Measurements from ENCODE around the gene GALE. TPM values are rescaled to one million over a fixed set of nuclear protein-coding genes. Genes with fewer than 3 reads are reported as not detected.

GALE gene
- total and polyA plus RNA-seq, 2 of the 13 experiments (the other 11 are each of a cell fraction or from before 2014, with no cell fraction given), result 85.2 to 88.4 TPM

GRCh38 chr1:23800400-23801337, at the start of gene GALE (continued):
- TF ChIP-seq, protein P1, sequence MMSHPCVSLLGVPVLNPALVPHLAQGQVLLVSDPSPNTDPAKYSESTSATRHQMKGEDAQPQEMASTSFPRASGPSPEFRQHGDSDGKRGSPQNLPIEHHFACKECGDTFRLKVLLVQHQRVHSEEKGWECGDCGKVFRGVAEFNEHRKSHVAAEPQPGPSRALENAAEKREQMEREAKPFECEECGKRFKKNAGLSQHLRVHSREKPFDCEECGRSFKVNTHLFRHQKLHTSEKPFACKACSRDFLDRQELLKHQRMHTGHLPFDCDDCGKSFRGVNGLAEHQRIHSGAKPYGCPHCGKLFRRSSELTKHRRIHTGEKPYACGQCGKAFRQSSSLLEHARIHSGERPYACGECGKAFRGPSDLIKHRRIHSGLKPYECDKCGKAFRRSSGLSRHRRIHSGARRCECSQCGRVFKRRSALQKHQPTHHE (CRISPR knock-in tag; IDR thresholded peaks at IDR 0.05; ENCODE audit: borderline replicate concordance), result no peak; the same call in 1 of the 2 replicates
- TF ChIP-seq HNRNPH1 (optimal IDR thresholded peaks at IDR 0.05; ENCODE audit: low read depth, low read length), result no peak
- peak; percentile 18; the same call in 1 of the 2 replicates for TF ChIP-seq ZNF224 (CRISPR knock-in tag; IDR thresholded peaks at IDR 0.05)
- peak; percentile 51; the same call in 1 of the 2 replicates for TF ChIP-seq PHF21A (CRISPR knock-in tag; IDR thresholded peaks at IDR 0.05)
- TF ChIP-seq PRPF4 (IDR thresholded peaks at IDR 0.05; ENCODE audit: low read depth, low read length, poor library complexity, severe bottlenecking), result no peak
- TF ChIP-seq BCL6 (CRISPR knock-in tag; IDR thresholded peaks at IDR 0.05), result 0 out of 2 replicates have a peak, but pooled peaks have one; percentile 37
- peak; percentile 14; the same call in 1 of the 2 replicates for TF ChIP-seq MTA1 (CRISPR knock-in tag; IDR thresholded peaks at IDR 0.05; ENCODE audit: borderline replicate concordance)
- TF ChIP-seq MBNL3 (CRISPR knock-in tag; conservative IDR thresholded peaks at IDR 0.05), result no peak
- TF ChIP-seq POGZ (CRISPR knock-in tag; IDR thresholded peaks at IDR 0.05), result peak; percentile 73; the same call in 1 of the 2 replicates
- TF ChIP-seq CENPX (CRISPR knock-in tag; IDR thresholded peaks at IDR 0.05), result no peak
- peak; percentile 84 for TF ChIP-seq KAT8 (CRISPR knock-in tag; IDR thresholded peaks at IDR 0.05)
- no peak for TF ChIP-seq ZNF326 (CRISPR knock-in tag; IDR thresholded peaks at IDR 0.05; ENCODE audit: borderline replicate concordance)
- TF ChIP-seq, protein P2, sequence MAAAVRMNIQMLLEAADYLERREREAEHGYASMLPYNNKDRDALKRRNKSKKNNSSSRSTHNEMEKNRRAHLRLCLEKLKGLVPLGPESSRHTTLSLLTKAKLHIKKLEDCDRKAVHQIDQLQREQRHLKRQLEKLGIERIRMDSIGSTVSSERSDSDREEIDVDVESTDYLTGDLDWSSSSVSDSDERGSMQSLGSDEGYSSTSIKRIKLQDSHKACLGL (CRISPR knock-in tag; IDR thresholded peaks at IDR 0.05), result peak; percentile 22; the same call in 1 of the 2 replicates
- peak; percentile 76 for TF ChIP-seq ATF1 (CRISPR knock-in tag; IDR thresholded peaks at IDR 0.05)
- TF ChIP-seq CBX2 (IDR thresholded peaks at IDR 0.05; ENCODE audit: low read depth, low read length), result no peak
- TF ChIP-seq CBX2 (CRISPR knock-in tag; IDR thresholded peaks at IDR 0.05; ENCODE audit: low read depth), result no peak
- no peak for TF ChIP-seq RFX3 (CRISPR knock-in tag; IDR thresholded peaks at IDR 0.05)
- TF ChIP-seq, protein P3, sequence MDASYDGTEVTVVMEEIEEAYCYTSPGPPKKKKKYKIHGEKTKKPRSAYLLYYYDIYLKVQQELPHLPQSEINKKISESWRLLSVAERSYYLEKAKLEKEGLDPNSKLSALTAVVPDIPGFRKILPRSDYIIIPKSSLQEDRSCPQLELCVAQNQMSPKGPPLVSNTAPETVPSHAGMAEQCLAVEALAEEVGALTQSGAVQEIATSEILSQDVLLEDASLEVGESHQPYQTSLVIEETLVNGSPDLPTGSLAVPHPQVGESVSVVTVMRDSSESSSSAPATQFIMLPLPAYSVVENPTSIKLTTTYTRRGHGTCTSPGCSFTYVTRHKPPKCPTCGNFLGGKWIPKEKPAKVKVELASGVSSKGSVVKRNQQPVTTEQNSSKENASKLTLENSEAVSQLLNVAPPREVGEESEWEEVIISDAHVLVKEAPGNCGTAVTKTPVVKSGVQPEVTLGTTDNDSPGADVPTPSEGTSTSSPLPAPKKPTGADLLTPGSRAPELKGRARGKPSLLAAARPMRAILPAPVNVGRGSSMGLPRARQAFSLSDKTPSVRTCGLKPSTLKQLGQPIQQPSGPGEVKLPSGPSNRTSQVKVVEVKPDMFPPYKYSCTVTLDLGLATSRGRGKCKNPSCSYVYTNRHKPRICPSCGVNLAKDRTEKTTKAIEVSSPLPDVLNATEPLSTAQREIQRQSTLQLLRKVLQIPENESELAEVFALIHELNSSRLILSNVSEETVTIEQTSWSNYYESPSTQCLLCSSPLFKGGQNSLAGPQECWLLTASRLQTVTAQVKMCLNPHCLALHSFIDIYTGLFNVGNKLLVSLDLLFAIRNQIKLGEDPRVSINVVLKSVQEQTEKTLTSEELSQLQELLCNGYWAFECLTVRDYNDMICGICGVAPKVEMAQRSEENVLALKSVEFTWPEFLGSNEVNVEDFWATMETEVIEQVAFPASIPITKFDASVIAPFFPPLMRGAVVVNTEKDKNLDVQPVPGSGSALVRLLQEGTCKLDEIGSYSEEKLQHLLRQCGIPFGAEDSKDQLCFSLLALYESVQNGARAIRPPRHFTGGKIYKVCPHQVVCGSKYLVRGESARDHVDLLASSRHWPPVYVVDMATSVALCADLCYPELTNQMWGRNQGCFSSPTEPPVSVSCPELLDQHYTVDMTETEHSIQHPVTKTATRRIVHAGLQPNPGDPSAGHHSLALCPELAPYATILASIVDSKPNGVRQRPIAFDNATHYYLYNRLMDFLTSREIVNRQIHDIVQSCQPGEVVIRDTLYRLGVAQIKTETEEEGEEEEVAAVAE (CRISPR knock-in tag; IDR thresholded peaks at IDR 0.05; ENCODE audit: borderline replicate concordance), result peak; percentile 30; the same call in 1 of the 2 replicates
- peak; percentile 12; the same call in 1 of the 2 replicates for TF ChIP-seq BHLHE40 (IDR thresholded peaks at IDR 0.05; ENCODE audit: low read length)
- TF ChIP-seq SKIL (CRISPR knock-in tag; IDR thresholded peaks at IDR 0.05; ENCODE audit: borderline replicate concordance), result no peak; the same call in 1 of the 2 replicates
- no peak for TF ChIP-seq MYNN (CRISPR knock-in tag; IDR thresholded peaks at IDR 0.05; ENCODE audit: low read depth)
- TF ChIP-seq IKZF1 (IDR thresholded peaks at IDR 0.05), result no peak
